GM19025 (cell line): ENCODE data around the gene UCN.
"Not testable (repeated sequence)": the region's sequence is repeated elsewhere in the genome, so short reads cannot be mapped to it uniquely, and the experiment has no call there.

Experiments
- ATAC-seq: cut with Tn5 transposase; IDR thresholded peaks from one replicate; pipeline ENCODE4 v1.9.1; 2021; ENCODE audit warnings: mild to moderate bottlenecking, low read depth, moderate library complexity; ENCODE audit not compliant: unreplicated experiment

Gene UCN

GRCh38 chr2:27288610-27289009 lies 19.6 kb downstream of the UCN start:
- ATAC-seq = no peak

GRCh38 chr2:27285481-27285880 lies 22.8 kb downstream of the UCN start:
- ATAC-seq = no peak

DNA sequence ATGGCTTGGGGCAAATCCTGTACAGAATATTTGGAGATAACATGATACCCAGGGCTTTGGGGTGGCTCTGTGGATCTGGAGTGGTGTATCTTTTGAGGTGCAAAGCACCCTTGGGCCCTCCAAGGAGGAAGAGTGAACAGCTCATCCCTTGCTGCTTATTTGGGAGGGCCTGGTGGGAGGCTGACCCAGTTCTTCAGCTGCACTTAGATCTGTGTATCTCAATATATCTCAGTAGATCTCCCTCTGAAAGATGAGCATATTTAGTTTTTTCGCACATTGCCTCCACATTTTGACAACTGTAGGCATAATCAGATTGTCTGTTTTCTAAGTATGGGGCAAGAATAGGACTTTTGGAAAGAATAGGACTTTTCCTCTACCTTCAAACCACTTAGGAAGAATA lies 23.2 kb downstream of the UCN start:
- no peak for ATAC-seq

DNA sequence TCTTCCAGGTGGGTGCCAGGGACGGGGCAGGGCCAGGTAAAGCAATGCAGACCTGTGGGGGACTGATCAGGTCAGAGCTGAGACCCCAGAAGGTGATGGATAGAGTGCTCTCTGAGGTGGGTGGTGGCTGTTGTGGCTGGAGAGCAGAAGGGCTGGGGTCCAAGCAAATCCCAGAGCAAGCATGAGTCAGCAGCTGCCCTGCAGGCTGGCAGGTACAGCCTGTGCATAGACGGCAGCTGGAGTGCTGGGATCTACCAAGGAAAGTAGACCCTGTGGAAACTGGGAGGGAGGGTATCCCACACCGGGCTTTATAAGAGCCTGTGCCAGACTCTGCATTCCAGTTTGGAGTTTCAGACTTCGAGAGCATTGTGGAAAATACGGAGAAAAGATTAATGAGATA lies 25.4 kb downstream of the UCN start:
- no peak for ATAC-seq

DNA sequence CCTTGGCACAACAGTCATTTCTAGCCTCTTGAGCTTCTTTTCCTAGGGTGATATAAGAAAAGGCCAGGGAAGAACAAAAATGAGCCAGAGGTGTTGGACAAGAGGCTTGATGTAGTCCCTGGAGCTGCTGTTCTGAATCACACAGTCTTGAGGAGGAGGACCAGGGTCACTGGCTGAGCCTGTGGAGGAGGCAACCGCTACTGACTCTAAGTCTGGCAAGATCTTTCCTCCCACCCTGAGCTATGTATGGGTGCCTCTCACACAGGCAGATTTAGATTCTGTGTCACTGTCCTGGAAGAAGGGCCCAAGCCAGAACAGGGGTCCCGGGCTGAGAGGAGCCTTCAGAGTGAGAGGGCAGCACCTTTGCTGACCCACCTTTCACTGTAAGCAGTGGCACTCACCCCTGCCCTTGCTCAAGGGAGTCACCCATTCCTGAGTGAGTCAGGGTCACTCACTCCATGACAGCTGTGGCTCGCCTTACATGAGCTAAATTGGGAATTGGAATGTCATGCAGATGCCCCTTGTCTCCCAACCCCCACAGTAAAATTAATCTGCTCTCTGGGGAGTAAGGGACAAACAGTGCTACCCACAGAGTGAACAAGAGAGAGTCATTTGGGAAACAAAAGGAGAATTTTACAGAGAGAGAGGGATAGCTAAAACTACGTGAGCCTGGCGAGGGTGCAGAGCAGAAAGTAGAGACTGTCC lies 26.2 kb downstream of the UCN start, which contains the start of gene TRIM54:
TRIM54 (plus strand) TSS at position 575 of the 705 bp plus-strand sequence. CDS start 303 bp downstream, outside the sequence.
- no peak for ATAC-seq

DNA sequence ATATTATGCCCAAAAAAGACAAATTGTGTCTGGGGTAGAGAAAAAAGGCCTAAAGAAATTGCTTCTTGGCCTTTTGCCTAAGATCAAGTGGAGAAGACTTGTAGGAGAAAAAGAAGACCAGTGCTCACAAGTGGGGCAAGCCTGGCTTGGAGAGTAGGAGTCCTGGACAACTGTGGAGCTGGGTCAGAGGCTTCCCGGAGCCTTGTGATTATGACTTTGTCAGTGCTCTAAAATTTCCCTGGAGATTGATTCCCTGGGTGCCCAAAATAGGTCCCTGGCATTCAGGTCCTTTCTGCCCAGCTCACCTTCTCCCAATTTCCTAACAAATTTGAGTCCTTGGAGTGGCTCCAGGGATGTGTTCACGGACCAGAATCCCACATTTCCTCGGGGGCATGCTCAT lies 26.8 kb downstream of the UCN start:
- ATAC-seq = no peak

- ATAC-seq = no peak
Observed at GRCh38 chr2:27280826-27281225, 27.4 kb downstream of the UCN start.

DNA sequence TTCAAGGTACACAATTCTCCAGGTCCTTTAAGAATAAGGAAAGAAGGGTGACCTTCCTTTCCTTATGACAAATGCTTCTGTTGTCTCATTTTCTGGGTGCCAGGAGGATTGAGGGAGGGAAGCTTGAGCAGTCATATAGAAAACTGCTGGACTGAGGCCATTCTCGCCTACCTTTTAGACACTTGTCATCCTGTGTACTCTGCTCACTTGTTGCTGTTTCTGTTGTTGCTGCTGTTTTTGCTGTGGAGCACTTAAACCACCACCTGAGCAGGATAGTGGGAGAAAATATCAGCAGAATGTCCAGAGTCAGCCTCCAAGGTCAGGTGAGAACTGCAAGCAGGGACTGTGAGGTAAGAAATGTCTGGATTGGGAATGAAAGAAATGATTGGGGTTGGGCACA lies 30.2 kb downstream of the UCN start:
- ATAC-seq = no peak

GRCh38 chr2:27275211-27276150 lies 32.8 kb downstream of the UCN start, which contains the start of gene DNAJC5G:
Gene DNAJC5G (plus strand): TSS chr2:27275433. CDS start chr2:27276729, 1,296 bp downstream.
- no peak for ATAC-seq

GRCh38 chr2:27272537-27273522 lies 35.4 kb downstream of the UCN start:
- ATAC-seq = not testable (repeated sequence)

DNA sequence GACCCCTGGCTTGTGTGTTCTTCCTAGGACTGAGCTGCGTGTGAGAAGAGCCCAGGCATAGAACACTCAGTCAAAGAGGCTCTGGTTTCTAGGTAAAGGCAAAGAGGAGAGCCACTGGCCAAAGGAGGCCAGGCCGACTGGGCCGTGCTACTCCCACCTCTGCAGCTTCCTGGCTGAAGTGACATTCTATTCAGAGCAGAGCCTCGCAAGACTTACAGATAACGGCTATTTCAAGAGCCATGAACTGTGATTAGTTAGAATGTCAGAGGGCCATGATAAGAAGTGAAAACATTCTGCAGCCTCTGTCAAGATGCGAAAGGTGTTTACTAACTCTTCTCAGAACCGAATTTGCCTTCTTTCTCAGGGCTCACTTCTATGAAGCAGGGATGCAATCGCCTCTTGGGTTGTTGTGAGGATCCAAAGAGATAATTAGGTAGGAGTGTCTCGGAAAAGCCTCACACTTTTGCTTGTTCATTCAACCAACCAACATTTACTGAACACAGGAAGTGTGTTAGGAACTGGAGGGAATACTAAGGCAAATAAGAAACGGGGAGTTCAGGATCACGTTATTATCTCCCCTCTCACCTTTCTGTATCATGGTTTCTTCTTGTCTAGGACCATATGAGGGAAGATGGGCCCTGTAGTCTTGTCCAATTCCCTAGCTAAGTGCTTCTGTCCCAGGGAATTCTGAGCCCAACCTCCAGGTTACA lies 36.5 kb downstream of the UCN start:
- ATAC-seq = no peak

DNA sequence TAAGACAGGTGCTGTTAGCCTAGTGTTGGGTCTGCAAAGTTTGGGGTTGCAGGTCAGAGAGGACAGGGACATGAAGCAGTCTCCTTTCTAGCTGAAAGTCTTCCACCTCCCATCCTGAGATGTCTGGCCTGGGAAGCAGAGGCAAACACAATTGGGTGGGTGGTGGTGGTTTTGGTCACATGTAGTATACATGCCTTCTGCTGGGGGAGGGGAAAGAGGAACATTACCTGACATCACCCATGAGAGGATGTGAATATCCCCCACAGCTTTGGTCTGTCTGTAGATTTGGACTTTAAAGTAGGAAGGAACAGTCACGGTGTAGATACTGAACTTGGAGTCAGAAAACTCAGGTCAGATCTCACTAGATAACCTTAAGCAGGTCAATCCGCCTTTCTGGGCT lies 37.6 kb downstream of the UCN start:
- no peak for ATAC-seq

- no peak for ATAC-seq
Observed at GRCh38 chr2:27270131-27270530, 38.1 kb downstream of the UCN start.

GRCh38 chr2:27268296-27268695 lies 39.9 kb downstream of the UCN start:
- not testable (repeated sequence) for ATAC-seq

DNA sequence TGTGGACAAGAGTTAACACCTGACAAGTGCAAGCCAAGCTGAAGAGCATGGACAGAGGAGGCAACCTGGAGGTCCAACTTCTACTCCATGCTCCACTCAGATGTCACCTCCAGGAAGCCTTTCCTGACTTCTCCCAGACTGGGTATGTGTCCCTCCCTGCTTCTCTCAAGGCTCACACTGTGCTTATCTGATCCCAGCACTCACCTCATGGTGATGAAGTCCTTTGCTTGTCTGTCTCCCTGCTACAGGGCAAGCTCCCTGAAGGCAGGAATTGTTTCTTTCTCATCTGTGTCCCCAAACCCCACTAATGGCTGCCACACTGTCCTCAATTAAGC lies 42.7 kb downstream of the UCN start:
- no peak for ATAC-seq

DNA sequence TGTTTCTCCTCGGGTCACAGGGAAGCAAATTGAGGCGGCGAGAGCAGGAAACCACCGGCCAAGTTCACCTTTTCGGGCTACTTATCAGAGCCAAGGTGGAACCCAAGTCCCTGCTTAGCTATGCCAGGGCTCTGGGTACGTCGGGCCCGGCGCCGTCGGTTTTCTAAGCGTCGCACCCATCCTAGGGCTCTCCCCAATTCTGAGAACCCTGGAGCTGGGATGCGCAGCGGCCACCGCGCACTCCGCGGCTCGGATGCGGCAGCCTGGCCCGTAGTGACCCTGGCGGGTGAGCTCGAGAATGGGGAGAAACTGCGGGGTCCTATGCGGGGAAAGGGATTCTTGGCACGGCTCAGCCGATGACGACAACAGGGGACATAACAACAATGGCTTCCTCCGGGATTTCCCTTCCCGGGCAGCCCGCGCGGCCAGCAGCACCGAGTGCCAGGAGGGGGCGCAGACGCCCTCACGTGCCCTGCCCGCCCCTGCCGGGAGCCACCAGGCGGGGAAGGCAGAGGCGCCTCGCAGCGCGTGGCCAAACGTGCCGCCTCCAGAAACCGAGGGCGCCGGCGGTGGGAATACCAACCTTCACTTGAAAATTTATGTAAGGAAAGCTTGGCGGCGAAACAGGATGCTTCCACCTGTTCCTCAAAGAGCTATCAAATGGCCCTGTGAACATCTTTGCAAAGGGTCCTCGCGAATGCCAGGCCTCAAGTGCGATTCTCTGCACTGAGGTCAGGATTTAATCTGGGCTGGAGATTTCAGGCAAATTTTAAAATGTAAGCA lies 43.3 kb downstream of the UCN start:
- no peak for ATAC-seq

GRCh38 chr2:27264253-27264752 lies 43.9 kb downstream of the UCN start:
- ATAC-seq = no peak

DNA sequence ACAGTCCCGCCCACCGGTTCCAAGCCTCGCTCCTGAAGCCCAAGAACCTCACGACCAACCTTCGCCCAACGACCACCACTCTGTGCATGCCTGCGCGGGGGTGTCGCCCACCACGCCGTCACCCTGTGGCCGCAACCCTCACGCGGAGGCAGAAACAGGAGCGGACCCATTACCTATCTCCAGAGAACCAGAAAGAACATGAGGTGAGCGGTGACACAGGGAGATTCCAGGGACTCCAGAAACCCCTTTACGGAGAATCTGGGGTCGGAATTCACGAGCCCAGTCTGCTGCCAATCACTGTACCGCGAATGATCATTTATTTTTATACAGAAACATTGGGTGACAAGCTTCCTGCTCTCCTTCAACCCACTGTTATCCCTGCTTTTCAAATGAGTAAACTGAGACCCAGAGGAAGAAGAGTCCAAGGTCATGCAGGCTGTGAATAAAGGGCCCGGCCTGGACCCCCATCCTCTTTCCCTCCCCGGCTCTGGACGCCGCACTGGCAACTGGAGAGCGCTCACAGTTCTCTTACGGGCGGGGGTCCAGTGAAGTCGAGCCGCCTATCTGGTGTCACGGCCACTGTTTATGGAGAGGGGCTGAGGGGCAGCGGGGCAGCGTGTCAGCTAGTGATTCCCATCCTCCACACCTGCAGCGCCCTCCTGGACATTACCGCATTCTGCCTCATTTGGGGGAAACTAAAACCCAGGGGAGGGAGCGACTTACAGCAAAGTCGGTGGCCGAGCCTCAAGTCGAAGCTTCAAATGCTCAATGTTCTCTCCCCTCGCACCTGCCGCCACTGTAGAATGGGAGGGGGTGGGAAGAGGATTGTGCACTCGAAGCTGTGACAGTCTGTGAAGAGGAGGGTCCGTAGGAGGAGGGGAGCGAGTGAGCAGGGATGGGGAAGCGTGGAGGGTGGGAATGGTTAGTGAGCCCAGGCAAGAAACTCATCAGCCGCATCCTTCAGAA lies 44.7 kb downstream of the UCN start:
- ATAC-seq = no peak
